Forelimb muscle (tissue), 1 donor: ENCODE data around the gene SCP2. TPM values are rescaled to one million over a fixed set of nuclear protein-coding genes. Genes with fewer than 3 reads are reported as not detected.
A peak's percentile ranks its signal among the peaks of the same experiment; 100 is the strongest.
"Not testable (repeated sequence)": the region's sequence is repeated elsewhere in the genome, so short reads cannot be mapped to it uniquely, and the experiment has no call there.

Experiments used
- DNase-seq: peaks from one replicate; pipeline ENCODE4 v3.0.0-alpha.2; 2013; ENCODE audit warnings: low read depth
- polyA plus RNA-seq: library from polyadenylated mRNA; unstranded; fragments of 120-200 nt; gene quantifications from one replicate; pipeline ENCODE4 v1.2.1, GENCODE V29; 2013; ENCODE audit not compliant: insufficient read length

SCP2 gene
- polyA plus RNA-seq, 1 donor, result 80.1 TPM

DNA sequence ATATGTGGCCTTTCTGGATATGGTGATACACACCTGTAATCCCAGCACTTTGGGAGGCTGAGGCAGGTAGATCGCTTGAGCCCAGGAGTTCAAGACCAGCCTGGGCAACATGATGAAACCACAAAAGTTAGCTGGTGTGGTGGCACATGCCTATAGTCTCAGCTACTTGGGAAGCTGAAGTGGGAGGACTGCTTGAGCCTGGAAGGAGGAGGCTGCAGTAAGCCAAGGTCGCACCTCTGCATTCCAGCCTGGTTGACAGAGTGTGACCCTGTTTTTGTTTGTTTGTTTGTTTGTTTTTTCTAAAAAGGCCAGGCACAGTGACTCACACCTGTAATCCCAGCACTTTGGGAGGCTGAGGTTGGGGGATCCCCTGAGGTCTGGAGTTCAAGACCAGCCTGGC lies 42.2 kb downstream of the SCP2 start:
- not testable (repeated sequence) for DNase-seq

DNA sequence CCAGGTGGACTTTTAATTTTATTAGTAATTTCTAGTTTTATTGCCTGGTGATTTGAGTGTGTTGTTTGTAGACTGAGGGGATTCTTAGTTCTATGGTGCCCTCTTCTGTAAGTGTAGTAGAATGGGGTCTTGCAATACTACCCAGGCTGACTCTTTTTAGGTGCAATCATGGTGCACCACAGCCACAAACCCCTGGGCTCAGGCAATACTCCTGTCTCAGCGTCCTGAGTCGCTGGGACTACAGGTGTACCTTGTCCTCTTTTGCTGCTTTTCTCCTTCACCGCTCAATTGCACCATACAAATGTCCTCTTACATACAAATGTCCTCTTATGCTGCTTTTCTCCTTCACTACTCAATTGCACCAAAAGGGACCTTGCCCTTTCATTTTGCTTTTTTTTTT lies 43.1 kb downstream of the SCP2 start:
- DNase-seq, result no peak

DNA sequence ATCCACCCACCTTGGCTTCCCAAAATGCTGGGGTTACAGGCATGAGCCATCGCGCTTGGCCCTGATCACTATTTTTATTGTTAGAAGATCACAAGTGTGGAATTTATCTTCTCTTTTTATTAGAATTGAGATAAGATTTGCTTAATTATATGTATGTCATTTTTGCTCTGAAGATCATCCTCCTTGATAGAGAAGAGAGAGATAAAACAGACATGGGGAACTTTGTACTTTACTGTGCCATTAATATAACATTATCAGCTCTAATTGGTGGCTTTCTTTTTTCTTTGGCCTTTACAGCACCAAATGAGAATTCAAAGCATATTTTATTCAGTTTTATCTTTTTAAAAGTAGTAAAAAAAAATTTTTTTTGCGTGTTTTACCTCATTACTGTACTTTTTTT lies 46.8 kb downstream of the SCP2 start:
- no peak for DNase-seq

DNA sequence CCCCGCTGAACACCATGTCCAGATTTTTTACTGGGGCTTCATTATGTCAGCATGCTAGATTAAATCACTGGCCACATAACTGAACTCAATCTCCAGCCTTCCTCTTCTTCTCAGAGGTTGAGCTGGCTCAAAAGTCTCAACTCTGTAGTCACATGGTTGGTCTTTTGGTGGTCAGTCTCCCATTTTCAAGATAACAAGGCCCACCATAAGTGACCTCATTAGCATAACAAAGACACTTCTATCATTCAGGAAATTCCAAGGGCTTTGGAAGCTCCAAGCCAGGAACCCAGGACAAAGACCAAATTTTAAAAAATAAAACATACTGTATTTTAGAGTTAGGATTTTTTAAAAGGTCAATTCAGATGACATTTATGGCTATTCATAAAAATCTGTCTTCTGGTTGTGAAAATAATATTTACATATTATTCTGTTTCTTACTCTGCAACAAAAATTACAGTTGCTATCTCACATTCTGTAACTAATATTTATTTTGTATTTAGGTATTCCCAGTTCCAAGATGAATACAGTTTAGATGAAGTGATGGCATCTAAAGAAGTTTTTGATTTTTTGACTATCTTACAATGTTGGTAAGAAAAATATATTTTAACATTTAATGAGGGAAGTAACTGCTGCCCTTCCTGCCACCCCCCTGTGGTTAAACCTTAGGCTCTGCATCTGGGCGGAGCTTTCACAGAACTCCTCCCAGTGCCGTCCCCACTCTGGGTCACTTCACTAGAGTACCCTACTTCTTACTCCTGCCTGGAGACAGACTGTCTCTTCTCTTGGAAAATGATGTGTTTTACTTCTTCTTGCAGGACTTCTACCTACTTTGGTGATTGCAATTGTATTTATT lies 49.3 kb downstream of the SCP2 start:
- no peak for DNase-seq

DNA sequence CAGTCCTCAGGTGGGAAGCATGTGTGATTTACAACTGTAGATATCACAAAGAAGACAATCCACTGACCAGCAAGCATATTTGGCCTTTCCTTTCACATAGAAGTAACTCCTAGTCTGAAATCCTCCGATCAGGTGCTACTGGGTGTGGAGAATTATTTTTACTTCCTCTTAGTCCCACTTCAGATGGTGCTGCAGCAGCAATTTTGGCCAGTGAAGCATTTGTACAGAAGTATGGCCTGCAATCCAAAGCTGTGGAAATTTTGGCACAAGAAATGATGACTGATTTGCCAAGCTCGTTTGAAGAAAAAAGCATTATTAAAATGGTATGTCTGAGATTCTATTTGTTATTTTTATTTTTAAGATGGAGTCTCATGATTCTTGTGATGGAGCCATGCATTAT lies 51.0 kb downstream of the SCP2 start:
- DNase-seq, result no peak

DNA sequence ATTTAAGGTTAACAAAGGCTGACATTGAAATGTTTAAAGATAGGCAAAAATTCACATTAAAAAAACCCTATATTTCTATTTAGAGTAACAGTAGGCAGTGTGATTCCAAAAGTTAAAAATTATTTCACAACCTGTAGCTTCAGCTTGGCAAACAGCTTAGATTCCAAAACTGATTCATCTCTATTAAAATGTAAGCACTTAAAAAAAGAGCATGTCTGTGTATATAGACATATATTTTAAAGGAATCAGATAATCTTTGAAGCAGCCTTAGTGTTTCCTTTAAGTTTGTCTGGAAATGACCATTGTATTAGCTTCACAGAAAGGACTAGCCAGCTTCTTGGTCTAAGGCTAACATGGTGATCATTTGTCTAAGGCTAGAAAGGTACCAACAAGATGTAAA lies 65.7 kb downstream of the SCP2 start:
- not testable (repeated sequence) for DNase-seq

DNA sequence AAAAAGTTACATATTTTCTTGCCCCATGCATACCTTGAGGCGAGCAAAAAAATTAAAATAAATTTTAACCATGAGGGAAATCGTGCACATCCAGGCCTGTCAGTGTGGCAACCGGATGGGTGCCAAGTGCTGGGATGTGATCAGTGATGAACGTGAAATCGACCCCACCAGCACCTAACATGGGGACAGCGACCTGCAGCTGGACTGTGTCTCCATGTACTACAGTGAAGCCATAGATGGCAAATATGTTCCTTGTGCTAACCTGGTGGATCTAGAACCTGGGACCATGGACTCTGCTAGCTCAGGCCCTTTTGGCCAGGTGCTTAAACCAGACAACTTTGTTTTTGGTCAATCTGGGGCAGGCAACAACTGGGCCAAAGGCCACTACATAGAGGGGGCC lies 67.6 kb downstream of the SCP2 start:
- DNase-seq, result no peak

DNA sequence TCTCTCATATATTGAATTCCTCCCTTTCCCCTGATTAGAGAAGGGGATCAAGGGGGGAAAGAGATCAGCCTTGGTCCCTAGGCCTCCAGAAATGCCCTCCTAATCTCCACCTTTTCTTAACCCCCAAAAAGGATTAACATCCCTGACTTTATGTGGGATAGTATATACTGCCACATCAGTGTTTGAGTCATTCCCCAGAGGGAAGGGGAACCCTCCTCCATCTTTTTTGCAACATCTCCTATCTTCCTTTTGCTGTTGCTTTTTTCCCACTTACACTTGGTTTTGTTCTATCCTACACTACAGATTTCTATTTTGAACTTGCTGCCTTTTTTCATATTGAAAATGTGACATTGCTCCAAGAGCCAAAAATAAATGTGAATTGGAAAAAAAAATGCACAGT lies 69.6 kb downstream of the SCP2 start:
- DNase-seq, result no peak

GRCh38 chr1:53001128-53001527 lies 74.1 kb downstream of the SCP2 start:
- DNase-seq, result no peak

DNA sequence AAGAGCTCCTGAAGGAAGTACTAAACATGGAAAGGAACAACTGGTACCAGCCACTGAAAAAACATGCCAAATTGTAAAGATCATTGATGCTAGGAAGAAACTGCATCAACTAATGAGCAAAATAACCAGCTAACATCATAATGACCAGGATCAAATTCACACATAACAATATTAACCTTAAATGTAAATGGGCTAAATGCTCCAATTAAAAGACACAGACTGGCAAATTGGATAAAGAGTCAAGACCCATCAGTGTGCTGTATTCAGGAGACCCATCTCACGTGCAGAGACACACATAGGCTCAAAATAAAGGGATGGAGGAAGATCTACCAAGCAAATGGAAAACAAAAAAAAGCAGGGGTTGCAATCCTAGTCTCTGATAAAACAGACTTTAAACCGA lies 79.5 kb downstream of the SCP2 start:
- not testable (repeated sequence) for DNase-seq

GRCh38 chr1:53010247-53010646 lies 83.2 kb downstream of the SCP2 start:
- DNase-seq, result not testable (repeated sequence)

- no peak for DNase-seq
Measured at GRCh38 chr1:53011175-53011574, 84.1 kb downstream of the SCP2 start.

- DNase-seq, result peak; percentile 85
Measured at GRCh38 chr1:53014791-53015507, 87.9 kb downstream of the SCP2 start.

GRCh38 chr1:53015508-53015860 lies 88.4 kb downstream of the SCP2 start:
- DNase-seq, result no peak

DNA sequence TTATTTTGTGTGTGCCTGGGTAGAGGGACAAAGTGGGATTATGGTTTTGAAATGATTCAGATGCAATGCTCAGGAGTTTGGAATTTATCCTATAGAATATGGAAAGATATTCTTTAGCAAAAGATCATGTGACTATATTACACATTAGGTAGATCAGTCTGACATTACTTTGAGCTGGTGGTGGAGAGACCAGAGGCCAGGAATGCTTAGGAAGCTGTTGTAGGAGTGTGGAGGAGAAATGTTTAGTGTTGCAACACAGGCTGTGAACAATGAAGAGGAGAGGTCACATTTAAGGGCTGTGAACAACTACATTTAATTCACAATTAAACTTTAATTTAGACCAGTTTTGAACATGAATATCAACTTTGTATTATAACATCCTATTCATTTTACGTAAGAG lies 89.6 kb downstream of the SCP2 start:
- DNase-seq, result no peak

- DNase-seq, result no peak
Measured at GRCh38 chr1:53020588-53020987, 93.5 kb downstream of the SCP2 start.

- DNase-seq, result no peak
Measured at GRCh38 chr1:53022179-53022578, 95.1 kb downstream of the SCP2 start.

DNA sequence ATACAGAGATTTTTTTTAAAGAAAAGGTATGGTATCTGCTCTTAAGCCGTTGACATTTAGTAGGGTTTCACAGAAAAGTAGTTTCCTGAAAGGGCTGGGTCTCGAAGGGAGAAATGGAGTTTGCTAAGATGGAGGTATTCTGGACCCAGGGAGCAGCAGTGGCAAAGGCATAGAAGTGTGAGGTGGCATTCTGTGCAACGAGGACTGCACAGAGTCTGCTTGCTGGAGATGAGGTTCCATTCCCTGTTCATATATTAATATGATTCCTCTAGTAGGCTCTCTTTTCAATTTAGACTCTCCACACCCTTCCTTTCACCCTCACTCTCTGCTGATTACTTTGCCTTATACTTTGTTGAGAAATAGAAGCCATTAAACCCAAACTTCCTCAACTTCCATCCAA lies 96.5 kb downstream of the SCP2 start:
- DNase-seq, result no peak

DNA sequence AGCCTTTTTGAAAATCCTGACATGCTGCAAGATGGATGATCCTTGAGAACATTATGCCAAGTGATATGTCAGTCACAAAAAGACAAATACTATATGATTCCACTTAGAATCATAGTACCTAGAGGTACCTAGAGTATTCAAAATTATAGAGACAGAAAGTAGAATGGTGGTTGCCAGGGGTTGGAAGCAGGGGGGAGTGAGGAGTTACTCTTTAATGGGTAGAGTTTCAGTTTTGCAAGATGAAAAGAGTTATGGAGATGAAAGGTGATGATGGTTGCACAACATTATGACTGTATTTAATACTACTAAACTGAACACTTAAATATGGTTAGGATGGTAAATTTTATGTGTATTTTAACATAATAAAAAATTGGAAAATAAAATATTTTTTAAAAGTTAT lies 97.0 kb downstream of the SCP2 start:
- no peak for DNase-seq

- no peak for DNase-seq
Measured at GRCh38 chr1:53025034-53025768, 98.1 kb downstream of the SCP2 start.

- DNase-seq, result no peak
Measured at GRCh38 chr1:53025769-53026112, 98.7 kb downstream of the SCP2 start.

DNA sequence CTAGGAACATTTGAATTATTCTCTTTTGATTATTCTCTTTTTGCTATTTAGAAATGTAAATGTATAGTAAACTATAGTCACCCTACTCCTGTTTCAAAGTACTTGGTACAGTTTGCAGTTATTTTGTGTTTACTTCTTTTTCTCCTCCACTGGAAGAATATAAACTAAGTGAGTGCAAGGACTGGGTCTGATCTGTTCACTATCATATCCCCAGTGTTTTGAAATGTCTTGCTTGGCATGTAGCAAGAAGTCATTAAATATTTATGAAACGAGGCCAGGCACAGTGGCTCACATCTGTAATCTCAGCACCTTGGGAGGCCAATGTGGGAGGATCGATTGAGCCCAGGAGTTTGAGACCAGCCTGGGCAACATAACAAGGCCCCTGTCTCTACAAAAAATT lies 99.2 kb downstream of the SCP2 start:
- no peak for DNase-seq

GRCh38 chr1:53031732-53032131 lies 104.7 kb downstream of the SCP2 start:
- no peak for DNase-seq
